Endometrial microvascular endothelial cells (primary cell): ENCODE measurements around the gene PHB1. TPM values are rescaled to one million over a fixed set of nuclear protein-coding genes. Genes with fewer than 3 reads are reported as not detected.
"Not testable (repeated sequence)": the region's sequence is repeated elsewhere in the genome, so short reads cannot be mapped to it uniquely, and the experiment has no call there.

ENCODE experiments used
- in situ Hi-C: cut with HindIII; loops from 2 replicates; pipeline ENCODE4 v1.10.0; 2017; ENCODE audit warnings: low sequenced_read_pairs, low pct_unique_long_range_greater_than_20kb; ENCODE audit errors: inconsistent ontology term
- total RNA-seq: library from RNA; depleted of rRNA; stranded (reverse); fragments of >200 nt; gene quantifications from one replicate; pipeline ENCODE4 v1.2.3, GENCODE V29; 2015; ENCODE audit errors: inconsistent ontology term

PHB1 gene
- total RNA-seq, 1 donor from 2014 or later = 246 TPM

DNA sequence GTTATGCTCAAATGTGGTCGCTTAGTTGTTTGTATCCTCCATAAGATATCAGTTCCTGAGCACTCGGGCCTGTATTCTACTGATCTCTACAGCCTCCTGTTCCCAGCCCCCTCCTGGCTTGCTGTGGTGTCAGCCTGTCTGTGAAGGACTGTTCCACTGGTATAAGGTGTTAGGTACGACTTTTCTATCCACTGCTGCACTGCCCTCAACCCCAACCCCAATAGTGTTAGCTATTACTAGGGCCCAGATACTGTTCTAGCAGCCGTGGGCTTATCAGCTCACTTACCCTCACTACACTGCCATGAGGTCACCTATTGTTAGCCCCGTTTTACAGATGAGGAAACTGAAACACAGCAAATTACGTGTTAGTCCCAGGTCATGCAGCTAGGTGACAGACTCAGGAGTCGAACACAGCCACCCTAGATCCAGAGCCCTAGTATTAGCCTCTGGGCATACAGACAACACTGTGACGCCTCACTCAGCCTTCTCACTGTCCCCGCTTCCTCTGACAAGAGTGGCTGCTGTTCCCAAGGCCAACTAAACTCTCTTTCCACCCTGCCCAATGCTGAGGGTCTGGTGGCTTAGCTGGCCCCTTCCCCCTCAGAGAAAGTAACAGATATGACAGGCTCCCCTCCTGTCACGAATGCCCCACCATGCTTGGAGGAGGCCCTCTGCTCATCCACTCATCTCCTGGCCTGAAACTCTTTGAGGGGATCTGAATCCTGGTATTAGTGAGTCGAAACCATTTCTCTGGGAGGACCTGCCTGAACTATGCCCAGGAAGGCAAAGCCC is 27.0 kb downstream of the PHB1 start:
- in situ Hi-C loops = no loop called here

DNA sequence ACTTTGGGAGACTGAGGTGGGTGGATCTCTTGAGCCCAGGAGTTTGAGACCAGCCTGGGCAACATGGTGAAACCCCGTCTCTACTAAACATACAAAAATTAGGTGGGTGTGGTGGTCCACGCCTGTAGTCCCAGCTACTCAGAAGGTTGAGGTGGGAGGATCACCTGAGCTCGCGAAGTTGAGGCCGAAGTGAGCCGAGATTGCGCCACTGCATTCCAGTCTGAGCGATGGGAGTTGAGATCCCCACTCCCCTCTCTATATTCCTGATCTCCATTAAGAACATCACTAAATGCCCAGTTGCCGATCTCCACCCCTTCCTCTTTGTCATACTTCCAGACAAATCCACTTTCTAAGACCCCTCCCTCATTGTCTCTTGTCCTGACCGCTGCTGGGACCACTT is 28.3 kb downstream of the PHB1 start:
- in situ Hi-C loops = no loop called here

DNA sequence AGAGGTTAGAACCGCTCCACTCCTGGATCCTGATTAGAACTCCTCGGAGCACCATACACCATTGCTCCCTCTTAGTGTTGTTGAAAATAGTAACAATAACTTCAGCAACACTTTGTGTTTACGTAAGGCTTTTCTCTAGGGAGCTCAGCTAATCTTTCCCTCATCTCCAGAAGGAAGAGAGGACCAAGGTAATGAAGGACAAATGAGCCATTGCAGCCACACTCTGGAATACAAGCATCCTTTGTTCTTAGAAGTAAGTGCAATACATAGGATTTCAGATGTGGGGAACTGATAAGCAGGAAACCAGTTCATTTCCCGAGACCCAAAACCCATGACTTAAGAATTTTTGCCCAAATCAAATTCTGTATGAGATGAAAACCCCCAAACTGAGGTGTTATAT is 29.7 kb downstream of the PHB1 start:
- in situ Hi-C loops = no loop called here

DNA sequence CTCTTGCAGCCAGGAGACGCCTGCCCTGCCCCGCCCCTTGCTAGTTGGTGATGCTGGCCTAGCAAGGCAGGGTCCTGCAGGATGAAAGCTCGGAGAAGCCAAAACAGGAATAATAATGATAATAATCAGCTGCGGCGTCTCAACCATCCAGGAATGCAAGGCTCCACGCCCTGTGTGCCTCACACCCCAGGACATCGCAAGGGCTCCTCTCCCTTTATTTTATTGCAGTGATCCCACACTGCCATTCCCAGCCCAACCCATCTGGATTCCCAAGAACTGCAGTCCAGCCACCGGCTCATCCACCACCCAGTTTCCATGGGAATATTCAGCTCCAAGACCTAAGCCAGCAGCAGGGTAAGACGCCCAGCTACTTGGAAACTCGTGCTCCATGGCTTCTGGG is 31.6 kb downstream of the PHB1 start:
- in situ Hi-C loops = no loop called here

DNA sequence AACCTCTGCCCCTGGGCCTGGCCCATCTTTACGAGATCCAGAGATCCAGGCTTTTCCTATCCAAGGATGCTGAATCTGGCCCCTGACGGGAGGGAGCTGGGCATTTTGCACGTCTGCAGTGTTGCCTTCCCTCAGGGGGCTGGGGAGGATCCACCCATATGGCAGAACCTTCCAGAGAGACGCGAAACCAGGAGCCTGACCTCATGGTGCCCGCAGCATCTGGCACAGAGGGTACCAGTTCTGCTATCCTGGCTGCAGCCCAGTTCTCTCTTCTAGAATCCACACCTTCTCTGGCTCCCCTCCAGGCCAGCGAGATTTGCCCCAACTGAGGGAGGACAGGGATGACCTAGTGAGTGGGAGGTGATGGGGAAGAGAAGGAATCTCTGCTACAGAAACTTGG is 32.1 kb downstream of the PHB1 start:
- in situ Hi-C loops = no loop called here

DNA sequence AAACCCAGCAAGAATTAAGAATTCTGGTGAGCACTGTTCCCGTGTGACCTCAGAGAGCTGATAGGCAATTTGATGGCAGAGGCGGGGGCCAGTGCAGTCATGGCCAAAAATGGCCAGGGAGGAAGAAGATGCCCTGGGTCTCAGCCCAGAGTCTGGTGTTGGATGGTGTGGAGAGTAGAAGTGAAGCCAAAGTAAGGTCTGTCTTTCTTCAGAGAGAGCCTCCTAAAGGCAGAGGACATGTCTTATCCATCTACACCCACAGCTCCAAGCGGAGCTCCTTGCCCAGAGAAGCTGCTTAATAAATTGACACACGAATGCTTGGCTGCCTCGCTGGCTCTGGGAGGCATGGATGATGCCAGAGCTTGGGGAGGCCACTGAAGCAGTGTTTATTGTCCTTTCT is 32.9 kb downstream of the PHB1 start:
- in situ Hi-C loops = no loop called here

DNA sequence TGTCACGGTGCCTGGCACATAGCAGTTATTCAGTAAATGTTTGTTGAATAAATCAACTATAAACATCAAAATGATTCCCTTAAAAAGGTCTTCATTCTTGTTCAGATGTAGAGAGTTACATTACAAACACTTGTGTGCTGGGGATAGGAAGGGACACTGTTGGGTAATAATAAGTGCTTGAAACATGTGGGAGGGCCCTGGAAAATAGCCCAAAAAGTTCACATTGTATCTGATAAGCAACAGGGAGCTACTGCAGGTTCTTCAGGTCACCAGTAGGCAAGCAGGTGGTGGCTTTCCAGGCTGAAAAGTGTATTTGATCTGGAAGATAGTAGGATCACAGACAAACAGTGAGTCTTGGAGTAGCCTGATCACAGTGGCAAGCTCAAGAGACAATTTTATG is 33.6 kb downstream of the PHB1 start:
- in situ Hi-C loops = no loop called here

DNA sequence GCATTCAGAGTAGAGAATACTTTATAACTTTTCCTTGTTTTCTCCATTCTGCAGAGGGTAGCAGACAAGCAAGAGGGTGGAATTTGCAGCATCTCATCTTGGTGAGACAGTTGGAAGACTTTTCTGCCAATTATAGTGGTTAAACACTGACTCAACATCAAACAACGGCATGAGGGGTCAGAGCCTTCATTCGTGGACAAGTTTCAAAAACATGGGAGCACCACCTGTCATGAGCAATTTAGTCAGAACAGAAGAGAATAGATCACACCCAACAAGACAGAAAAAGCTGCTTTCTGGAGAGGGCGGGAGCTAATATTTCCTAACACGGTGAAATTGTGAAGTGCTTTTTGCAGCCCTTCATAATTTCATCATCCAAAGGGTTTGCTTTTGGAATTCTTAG is 34.8 kb downstream of the PHB1 start:
- in situ Hi-C loops = no loop called here

DNA sequence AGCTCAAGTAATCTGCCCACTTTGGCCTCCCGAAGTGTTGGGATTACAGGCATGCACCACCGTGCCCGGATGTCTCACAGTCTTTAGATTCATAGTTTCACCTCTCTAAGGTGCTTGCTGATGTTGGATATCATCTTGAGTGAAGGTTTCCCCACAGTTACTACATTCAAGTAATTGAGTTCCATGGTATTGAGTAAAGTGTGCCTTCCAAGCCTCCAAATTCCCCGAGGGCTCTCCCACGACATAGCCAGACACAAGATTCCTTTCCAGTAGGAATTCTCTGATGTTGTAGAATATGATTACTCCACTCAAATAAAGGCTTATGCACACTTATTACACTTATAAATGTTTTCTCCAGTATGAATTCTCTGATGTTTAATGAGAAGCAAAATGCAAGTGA is 36.4 kb downstream of the PHB1 start:
- in situ Hi-C loops = no loop called here

DNA sequence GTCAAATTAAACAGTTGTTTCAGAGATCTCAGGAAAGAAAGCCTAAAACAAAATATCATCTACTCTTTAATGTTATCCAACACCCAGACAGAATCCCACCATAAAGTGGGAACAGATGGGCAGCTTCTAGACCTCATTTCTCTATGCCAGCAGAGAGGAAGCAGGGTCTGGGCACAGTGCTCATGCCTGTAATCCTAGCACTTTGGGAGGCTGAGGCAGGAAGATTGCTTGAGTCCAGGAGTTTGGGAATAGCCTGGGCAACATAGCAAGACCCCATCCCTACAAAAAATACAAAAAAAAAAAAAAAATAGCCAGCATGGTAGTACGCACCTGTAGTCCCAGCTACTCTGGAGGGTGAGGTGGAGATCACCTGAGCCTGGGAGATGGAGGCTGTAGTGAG is 39.1 kb downstream of the PHB1 start:
- in situ Hi-C loops = no loop called here

DNA sequence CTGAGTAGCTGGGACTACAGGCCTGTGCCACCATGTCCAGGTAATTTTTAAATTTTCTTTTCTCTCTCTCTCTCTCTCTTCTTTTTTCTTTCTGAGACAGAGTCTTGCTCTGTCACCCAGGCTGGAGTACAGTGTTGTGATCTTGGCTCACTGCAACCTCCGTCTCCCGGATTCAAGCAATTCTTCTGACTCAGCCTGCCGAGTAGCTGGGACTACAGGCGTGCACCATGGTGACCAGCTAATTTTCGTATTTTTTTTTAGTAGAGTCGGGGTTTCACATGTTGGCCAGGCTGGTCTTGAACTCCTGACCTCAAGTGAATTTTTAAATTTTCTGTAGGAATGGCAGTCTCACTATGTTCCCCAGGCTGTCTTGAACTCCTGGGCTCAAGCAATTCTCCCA is 41.6 kb downstream of the PHB1 start:
- in situ Hi-C loops = no loop called here

DNA sequence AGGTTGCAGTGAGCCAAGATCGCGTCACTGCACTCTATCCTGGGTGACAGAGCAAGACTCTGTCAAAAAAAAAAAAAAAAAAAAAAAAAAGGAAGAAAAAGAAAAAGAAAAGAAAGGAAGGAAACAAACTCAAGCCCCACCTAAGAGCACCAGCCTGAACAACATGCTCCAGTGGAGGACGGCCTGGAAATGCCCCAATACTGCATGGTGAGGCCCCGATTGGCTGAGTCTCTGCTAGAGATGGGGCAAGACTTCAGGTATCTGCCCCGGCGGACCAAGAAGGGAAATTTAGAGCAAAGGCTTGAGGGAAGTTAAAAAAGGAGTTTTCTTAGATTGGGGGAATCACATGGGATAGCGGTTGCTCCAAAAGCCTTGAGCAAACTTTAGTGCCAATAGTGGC is 42.3 kb downstream of the PHB1 start:
- in situ Hi-C loops = no loop called here

DNA sequence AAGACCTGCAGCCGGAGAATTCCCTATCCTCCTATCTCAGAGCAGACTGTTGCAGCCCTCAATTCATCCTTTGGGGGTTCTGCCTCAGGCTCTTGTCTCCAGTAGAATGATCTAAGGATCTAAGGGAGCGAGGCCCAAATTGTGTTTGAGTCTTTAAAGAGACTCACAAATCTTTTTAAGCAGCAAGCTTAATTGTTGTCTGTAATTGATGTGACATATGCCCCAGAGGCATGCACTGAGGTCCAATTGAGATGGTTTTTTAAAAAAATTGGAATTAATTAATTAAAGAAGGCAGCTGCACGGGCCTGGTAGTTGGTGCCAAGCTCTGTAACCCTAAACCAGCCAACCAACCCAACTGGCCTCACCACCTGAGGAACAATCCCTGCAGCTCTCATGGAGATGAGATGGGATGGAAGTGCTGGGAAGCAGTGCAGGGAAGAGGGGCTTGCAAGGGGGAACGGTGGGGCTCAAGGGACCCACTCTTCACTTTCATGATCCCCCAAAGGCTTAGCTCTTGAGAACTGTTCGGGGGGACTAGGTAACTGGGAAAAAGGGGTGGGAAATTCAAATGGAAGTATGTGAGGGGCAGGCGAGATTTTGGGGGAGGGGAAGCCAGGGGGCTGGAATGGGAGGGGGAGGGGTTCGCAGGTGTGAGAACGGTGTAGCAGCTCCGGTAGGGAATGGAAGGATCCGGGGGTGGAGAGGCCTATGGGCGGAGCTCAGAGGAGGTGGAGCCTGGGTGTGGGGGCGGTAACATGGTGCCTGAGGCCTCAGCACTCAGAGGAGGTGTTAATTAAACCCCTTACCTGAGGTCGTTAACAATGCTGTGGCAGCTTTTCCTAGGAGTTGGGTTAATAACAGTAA is 43.5 kb downstream of the PHB1 start:
- in situ Hi-C loops = no loop called here

DNA sequence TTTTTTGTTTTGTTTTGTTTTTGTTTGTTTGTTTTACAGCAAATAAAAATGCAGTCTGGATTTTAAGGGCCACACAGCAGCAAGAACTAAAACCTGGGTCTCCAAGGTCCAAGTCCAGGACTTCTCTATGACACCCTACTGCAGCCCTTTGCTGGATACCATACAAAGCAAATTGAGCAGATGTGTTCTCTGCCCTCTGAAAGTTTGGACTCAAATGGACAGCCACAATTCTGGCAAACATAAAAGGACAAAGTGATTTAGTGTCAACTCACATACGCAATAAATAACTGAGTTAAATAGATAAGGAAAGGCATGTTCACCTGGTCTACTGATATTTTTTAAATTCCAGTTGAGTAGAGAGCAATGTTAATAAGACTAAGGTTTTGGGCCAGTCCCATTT is 44.9 kb downstream of the PHB1 start:
- in situ Hi-C loops = no loop called here

DNA sequence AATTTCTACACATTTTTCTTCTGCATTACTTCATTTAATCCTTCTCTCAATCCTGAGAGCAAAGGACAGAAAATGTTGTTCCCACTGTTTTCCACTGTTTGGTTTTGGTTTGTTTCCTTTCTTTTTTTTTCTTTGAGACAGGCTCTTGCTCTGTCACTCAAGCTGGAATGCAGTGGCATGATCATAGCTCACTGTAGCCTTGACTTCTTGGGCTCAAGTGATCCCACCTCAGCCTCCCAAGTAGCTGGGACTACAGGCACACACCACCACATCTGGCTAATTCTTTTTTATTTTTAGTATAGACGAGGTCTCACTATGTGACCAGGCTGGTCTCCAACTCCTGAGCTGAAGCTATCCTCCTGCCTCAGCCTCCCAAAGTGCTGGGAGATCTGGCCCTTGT is 45.6 kb downstream of the PHB1 start:
- in situ Hi-C loops = no loop called here

DNA sequence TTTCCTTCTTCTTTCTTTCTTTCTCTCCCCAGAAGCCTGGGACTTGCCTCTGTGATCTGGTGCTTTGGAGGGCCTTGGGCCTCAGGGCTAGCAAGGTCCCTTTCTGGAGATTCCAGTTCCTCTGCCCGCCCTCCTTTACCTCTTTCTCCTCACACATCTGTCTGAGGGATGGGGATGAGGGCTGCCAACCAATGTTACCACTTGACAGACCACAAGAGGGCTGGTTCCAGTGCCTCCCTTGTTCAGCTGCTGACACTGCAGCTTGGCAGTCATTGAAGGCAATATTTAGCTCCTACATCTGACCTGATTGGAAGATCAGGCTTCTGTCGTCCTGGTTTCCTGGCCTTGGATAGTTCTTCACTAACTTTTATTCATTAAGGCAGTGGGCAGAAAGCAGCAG is 49.0 kb downstream of the PHB1 start:
- in situ Hi-C loops = no loop called here

DNA sequence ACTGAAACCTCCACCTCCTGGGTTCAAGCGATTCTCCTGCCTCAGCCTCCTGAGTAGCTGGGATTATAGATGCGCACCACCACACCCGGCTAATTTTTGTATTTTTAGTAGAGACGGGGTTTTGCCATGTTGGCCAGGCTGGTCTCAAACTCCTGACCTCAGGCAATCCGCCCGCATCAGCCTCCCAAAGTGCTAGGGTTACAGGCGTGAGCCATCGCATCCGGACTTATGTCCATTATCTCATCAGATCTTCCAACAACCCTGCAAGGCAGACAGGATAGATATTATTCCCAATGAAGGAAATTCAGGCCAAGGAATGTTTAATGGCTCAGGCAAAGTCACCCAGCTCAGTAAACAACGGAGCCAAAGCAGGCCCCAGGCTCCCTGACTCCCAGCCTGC is 49.6 kb downstream of the PHB1 start:
- in situ Hi-C loops = not testable (repeated sequence)

DNA sequence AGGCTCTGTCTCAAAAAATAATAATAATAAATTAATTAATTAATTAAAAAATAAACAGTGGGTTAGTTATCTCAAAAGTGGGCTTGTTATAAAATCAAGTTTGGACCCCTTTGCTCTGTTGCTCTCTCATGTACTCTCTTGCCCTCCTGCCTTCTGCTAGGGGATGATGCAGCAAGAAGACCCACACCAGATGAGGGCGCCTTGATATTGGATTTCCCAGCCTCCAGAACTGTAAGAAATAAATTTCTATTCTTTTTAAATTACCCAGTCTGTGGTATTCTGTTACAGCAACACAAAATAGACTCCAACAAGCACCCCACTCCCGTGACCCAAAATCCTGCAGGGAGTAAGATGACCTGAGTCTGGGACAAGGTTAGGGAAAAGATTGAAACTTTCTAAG is 50.6 kb downstream of the PHB1 start:
- in situ Hi-C loops = no loop called here

DNA sequence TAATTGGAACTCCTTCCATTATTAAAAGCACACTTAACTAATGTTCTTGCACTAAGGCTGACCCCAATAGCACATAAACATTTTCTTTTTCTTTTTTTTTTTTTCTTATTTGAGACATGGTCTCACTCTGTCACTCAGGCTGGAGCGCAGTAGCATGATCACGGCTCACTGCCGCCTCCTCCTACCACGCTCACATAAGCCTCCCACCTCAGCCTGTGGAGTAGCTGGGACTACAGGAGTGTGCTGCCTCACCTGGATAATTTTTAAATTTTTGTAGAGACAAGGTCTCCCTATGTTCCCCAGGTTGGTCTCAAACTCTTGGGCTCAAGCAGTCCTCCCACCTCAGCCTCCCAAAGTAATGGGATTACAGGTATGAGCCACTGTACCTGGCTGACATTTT is 51.4 kb downstream of the PHB1 start:
- in situ Hi-C loops = no loop called here

DNA sequence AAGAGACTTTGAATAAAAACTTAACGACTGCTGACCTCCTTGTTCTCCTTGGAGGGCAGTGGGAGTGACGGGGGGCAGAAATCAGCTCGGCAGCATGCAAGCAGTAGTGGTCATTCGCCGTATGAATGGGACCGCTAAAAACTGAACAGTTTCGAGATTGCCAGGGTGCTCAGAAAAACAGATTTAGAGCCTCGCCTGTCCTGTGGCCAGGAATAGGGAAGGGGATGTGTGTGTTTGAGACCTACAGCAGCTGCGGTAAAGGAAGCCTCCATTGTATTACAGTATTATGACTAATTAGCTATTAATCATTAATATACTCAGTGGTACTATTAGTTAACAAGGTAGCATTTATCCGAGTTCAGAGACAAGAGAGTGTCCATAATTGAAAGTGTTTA is 52.0 kb downstream of the PHB1 start:
- in situ Hi-C loops = no loop called here
